Psoas muscle (tissue), 8 donors: ENCODE measurements around the gene WNT7A. TPM values are rescaled to one million over a fixed set of nuclear protein-coding genes. Genes with fewer than 3 reads are reported as not detected.
A peak's percentile ranks its signal among the peaks of the same experiment; 100 is the strongest.

ENCODE experiments used
- ATAC-seq, 4 donors: fragments of 200-7000 bp; cut with Tn5 transposase; one replicate each; pipeline ENCODE4 v1.9.1; 2020; ENCODE audit warnings: moderate library complexity in 3 of 4, mild to moderate bottlenecking in 2 of 4
- DNase-seq, 2 donors: peaks; one replicate each; pipeline ENCODE4 v3.0.0-alpha.2; 2020
- H3K27ac ChIP-seq: fragments of 200-600 bp; one replicate; pipeline ENCODE4 v1.8.0; 2022
- H3K27me3 ChIP-seq, 3 donors: fragments of 200-600 bp in 1 of 3; one replicate each; pipeline versions ENCODE4 v1.6.1 to v1.8.0; 2013 to 2022; ENCODE audit warnings: low read length in 2 of 3, mild to moderate bottlenecking in 2 of 3, moderate library complexity in 1 of 3; ENCODE audit not compliant: insufficient read depth in 3 of 3
- H3K36me3 ChIP-seq, 2 donors: fragments of 200-600 bp in 1 of 2; one replicate each; pipeline versions ENCODE4 v1.6.1 to v1.8.0; 2013 to 2022; ENCODE audit warnings: low read depth in 1 of 2, mild to moderate bottlenecking in 1 of 2, moderate library complexity in 1 of 2; ENCODE audit not compliant: insufficient read depth in 1 of 2
- H3K4me1 ChIP-seq: fragments of 200-600 bp; one replicate; pipeline ENCODE4 v1.8.0; 2022
- H3K4me3 ChIP-seq: fragments of 200-600 bp; one replicate; pipeline ENCODE4 v1.8.0; 2022; ENCODE audit warnings: mild to moderate bottlenecking
- H3K9me3 ChIP-seq: fragments of 200-600 bp; one replicate; pipeline ENCODE4 v1.8.0; 2022
- WGBS, 3 donors: extraction: QIAGEN DNeasy Blood & Tissue Kit; methylation state at CpG; one replicate each; pipeline versions ENCODE4 v1.1.6 to v1.1.7; 2013; 5-methylcytosine and 5-hydroxymethylcytosine counted together
- intact Hi-C, 2 donors: fragments of 100-400 bp; cut with DNase I; formaldehyde crosslinking; loops; one replicate each; pipeline versions ENCODE4 v1.11.0 to v1.14.2; 2022
- polyA plus RNA-seq, 3 donors: library from polyadenylated mRNA; stranded (reverse); fragments of 200-250 nt; gene quantifications; one replicate each; pipeline ENCODE4 v1.2.3, GENCODE V29; 2013
- total RNA-seq, 4 donors: library from RNA; stranded (reverse); fragmentation: NEBNext Ultra II Directional in 2 of 4; extraction: Animal tissue kit (Norgen Biotek cat#: 25700) in 2 of 4; gene quantifications; one replicate each; pipeline versions ENCODE4 v1.2.1 to v1.2.4, GENCODE V29; 2021 to 2023
- TF ChIP-seq, protein P1 (sequence below): fragments of 200-600 bp; IDR thresholded peaks from one replicate; pipeline ENCODE4 v1.8.0; 2022; ENCODE audit warnings: antibody characterized with exemption
- donor health status: healthy with polysubstance abuse.
- donor health status: DM: no; HTN: no; CAD: no; lungs with moderate emphysema.
- donor health status: Bipolar disorder and iron deficiency.
- donor health status: healthy.
- donor health status: DM: yes; HTN: yes; CAD: no.
- donor health status: DM: no; HTN: no; CAD: no.
- donor health status: DM: no; HTN: no; CAD: no.
- donor health status: DM: yes; HTN: yes; CAD: no.

Gene WNT7A
- total and polyA plus RNA-seq, 7 donors = 0.04 TPM; not detected in 6

GRCh38 chr3:13878281-13879101 is 1.4 kb downstream of the WNT7A start:
- DNase-seq (no peak), ATAC-seq (peak in 2 of 4 donors; percentile 28 to 29)
- Histone ChIP-seq H3K4me1 (peaks cover 11% of the 10 kb centered on the region), H3K4me3 (peak overlapping the region; percentile 46), H3K36me3 (no peaks in the 10 kb centered on the region), H3K27ac (no peak overlapping the region), H3K9me3 (no peaks in the 10 kb centered on the region), H3K27me3 (peaks cover 0 to 92% (median 38%) of the 10 kb centered on the region in 3 donors)
- intact Hi-C loops = no loop called here
- WGBS, 3 donors = 1% methylated on average over 49 to 66 of the region's 66 CpGs
- TF ChIP-seq, protein P1, sequence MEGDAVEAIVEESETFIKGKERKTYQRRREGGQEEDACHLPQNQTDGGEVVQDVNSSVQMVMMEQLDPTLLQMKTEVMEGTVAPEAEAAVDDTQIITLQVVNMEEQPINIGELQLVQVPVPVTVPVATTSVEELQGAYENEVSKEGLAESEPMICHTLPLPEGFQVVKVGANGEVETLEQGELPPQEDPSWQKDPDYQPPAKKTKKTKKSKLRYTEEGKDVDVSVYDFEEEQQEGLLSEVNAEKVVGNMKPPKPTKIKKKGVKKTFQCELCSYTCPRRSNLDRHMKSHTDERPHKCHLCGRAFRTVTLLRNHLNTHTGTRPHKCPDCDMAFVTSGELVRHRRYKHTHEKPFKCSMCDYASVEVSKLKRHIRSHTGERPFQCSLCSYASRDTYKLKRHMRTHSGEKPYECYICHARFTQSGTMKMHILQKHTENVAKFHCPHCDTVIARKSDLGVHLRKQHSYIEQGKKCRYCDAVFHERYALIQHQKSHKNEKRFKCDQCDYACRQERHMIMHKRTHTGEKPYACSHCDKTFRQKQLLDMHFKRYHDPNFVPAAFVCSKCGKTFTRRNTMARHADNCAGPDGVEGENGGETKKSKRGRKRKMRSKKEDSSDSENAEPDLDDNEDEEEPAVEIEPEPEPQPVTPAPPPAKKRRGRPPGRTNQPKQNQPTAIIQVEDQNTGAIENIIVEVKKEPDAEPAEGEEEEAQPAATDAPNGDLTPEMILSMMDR = no peak

GRCh38 chr3:13877911-13878280 is 2.0 kb downstream of the WNT7A start:
- no peaks in the 10 kb centered on the region for H3K9me3 ChIP-seq
- WGBS, 3 donors = 6 to 8% (median 7%) methylated on average over 20 to 25 of the region's 25 CpGs
- H3K4me1 ChIP-seq = peaks cover 11% of the 10 kb centered on the region
- no peaks in the 10 kb centered on the region for H3K36me3 ChIP-seq
- intact Hi-C loops = no loop called here
- no peak for DNase-seq
- H3K27me3 ChIP-seq = peaks cover 0 to 88% (median 41%) of the 10 kb centered on the region in 3 donors
- no peak for ATAC-seq
- H3K4me3 ChIP-seq = peak overlapping the region; percentile 46
- TF ChIP-seq, protein P1 = no peak
- no peak overlapping the region for H3K27ac ChIP-seq

- WGBS, 3 donors = 58 to 67% (median 59%) methylated on average over 6 of the region's 6 CpGs
- H3K27me3 ChIP-seq = peaks cover 0 to 80% (median 35%) of the 10 kb centered on the region in 3 donors
- no peak overlapping the region for H3K4me3 ChIP-seq
- no peaks in the 10 kb centered on the region for H3K9me3 ChIP-seq
- no peaks in the 10 kb centered on the region for H3K36me3 ChIP-seq
- no peak for DNase-seq
- no peak for ATAC-seq
- no peak overlapping the region for H3K27ac ChIP-seq
- intact Hi-C loops = no loop called here
- peaks cover 11% of the 10 kb centered on the region for H3K4me1 ChIP-seq
- TF ChIP-seq, protein P1 = no peak
These were observed 3.3 kb downstream of the WNT7A start for GRCh38 chr3:13876451-13877100.

- peak in 1 of 4 donors; percentile 54 for ATAC-seq
These were observed 5.0 kb downstream of the WNT7A start for GRCh38 chr3:13874891-13875290.

More at GRCh38 chr3:13874891-13875290, 5.0 kb downstream of the WNT7A start:
- intact Hi-C loops = no loop called here
- Histone ChIP-seq H3K36me3 (no peaks in the 10 kb centered on the region), H3K9me3 (peaks cover 4% of the 10 kb centered on the region), H3K4me1 (peaks cover 7% of the 10 kb centered on the region), H3K27me3 (peaks cover 0 to 64% (median 33%) of the 10 kb centered on the region in 3 donors), H3K27ac (no peak overlapping the region), H3K4me3 (no peak overlapping the region)
- WGBS, 3 donors = 42 to 43% (median 43%) methylated on average over 16 of the region's 16 CpGs
- TF ChIP-seq, protein P1 = no peak
- DNase-seq = no peak
